K562 (cell line): ENCODE measurements around the gene ANAPC16. TPM values are rescaled to one million over a fixed set of nuclear protein-coding genes. Genes with fewer than 3 reads are reported as not detected.

Experiments used
- CTCFL ChIP-seq: IDR thresholded peaks from 2 replicates; pipeline ENCODE4 v1.6.1; 2011; ENCODE audit warnings: borderline replicate concordance, low read depth, mild to moderate bottlenecking, moderate library complexity, low read length; ENCODE audit not compliant: insufficient read depth, poor library complexity, severe bottlenecking
- DACH1 ChIP-seq: fragments of 450-650 bp; IDR thresholded peaks from 2 replicates; pipeline ENCODE4 v1.6.1; 2018; ENCODE audit not compliant: partially characterized antibody
- ELF1 ChIP-seq: fragments of 200-800 bp; sonication (Bioruptor generic); IDR thresholded peaks from 2 replicates; pipeline ENCODE4 v1.6.1; 2016; ENCODE audit warnings: missing genetic modification characterization, missing compliant biosample characterization
- HBP1 ChIP-seq: fragments of 450-650 bp; formaldehyde crosslinking; IDR thresholded peaks from 2 replicates; pipeline ENCODE4 v1.4.0; 2022; ENCODE audit warnings: missing genetic modification characterization
- HDAC2 ChIP-seq: fragments of 450-650 bp; IDR thresholded peaks from 2 replicates; pipeline ENCODE4 v1.6.1; 2016; ENCODE audit warnings: mild to moderate bottlenecking
- HDAC6 ChIP-seq: IDR thresholded peaks from 2 replicates; pipeline ENCODE4 v1.6.1; 2012; ENCODE audit warnings: low read depth, mild to moderate bottlenecking, control low read depth, inconsistent platforms, low read length, moderate library complexity
- HDAC8 ChIP-seq: fragments of 450-650 bp; IDR thresholded peaks from 2 replicates; pipeline ENCODE4 v1.6.1; 2016; ENCODE audit warnings: mild to moderate bottlenecking, missing genetic modification characterization, moderate library complexity, missing compliant biosample characterization
- HMG20A ChIP-seq: fragments of 450-650 bp; formaldehyde crosslinking; conservative IDR thresholded peaks from 2 replicates; pipeline ENCODE4 v1.4.0; 2020; ENCODE audit warnings: mild to moderate bottlenecking, mixed read lengths
- MBD2 ChIP-seq: sonication (generic); IDR thresholded peaks from 2 replicates; pipeline ENCODE4 v1.6.1; 2016; ENCODE audit warnings: low read depth, borderline replicate concordance
- PHB2 ChIP-seq: fragments of 450-650 bp; IDR thresholded peaks from 2 replicates; pipeline ENCODE4 v1.6.1; 2017; ENCODE audit warnings: low read depth
- PHF8 ChIP-seq: fragments of 200-600 bp; sonication (generic); IDR thresholded peaks from 2 replicates; pipeline ENCODE4 v1.6.1; 2012; ENCODE audit warnings: mixed run types, mild to moderate bottlenecking, inconsistent platforms, low read length, moderate library complexity, borderline replicate concordance
- PML ChIP-seq: IDR thresholded peaks from 2 replicates; pipeline ENCODE4 v1.6.1; 2012; ENCODE audit warnings: low read length, inconsistent platforms
- PTTG1 ChIP-seq: fragments of 450-650 bp; IDR thresholded peaks from 2 replicates; pipeline ENCODE4 v1.6.1; 2016; ENCODE audit warnings: low read depth, mild to moderate bottlenecking, missing genetic modification characterization, missing compliant biosample characterization
- SRSF3 ChIP-seq: fragments of 200-400 bp; formaldehyde crosslinking; IDR thresholded peaks from 2 replicates; pipeline ENCODE4 v1.6.1; 2016; ENCODE audit warnings: mild to moderate bottlenecking, low read length, moderate library complexity; ENCODE audit not compliant: insufficient read depth
- TGIF2 ChIP-seq: sonication (generic); formaldehyde crosslinking; IDR thresholded peaks from 2 replicates; pipeline ENCODE4 v1.8.1; 2022; ENCODE audit warnings: mild to moderate bottlenecking, missing genetic modification reagents, moderate library complexity
- TRIM25 ChIP-seq: fragments of 450-650 bp; IDR thresholded peaks from 2 replicates; pipeline ENCODE4 v1.7.0; 2016; ENCODE audit warnings: borderline replicate concordance
- YY1 ChIP-seq, 3 experiments: IDR thresholded peaks; 2 replicates each; pipeline ENCODE4 v1.6.1; 2011; ENCODE audit warnings: low read length in 2 of 3, mild to moderate bottlenecking in 2 of 3, moderate library complexity in 2 of 3, borderline replicate concordance in 1 of 3, control low read depth in 1 of 3, low read depth in 1 of 3; ENCODE audit not compliant: insufficient read depth in 3 of 3, insufficient replicate concordance in 2 of 3, control insufficient read depth in 1 of 3, insufficient read length in 1 of 3; ENCODE audit errors: extremely low read depth in 1 of 3
- ZNF174 ChIP-seq: fragments of 250-450 bp; sonication (Bioruptor Pico); IDR thresholded peaks from 2 replicates; pipeline ENCODE4 v1.4.0; 2020; ENCODE audit warnings: mild to moderate bottlenecking
- ZNF263 ChIP-seq: sonication (generic); formaldehyde crosslinking; IDR thresholded peaks from 2 replicates; pipeline ENCODE4 v1.8.0; 2022; ENCODE audit warnings: mild to moderate bottlenecking, missing genetic modification reagents, borderline replicate concordance
- ZNF408 ChIP-seq: fragments of 250-450 bp; sonication (Bioruptor Pico); IDR thresholded peaks from 2 replicates; pipeline ENCODE4 v1.4.0; 2020; ENCODE audit warnings: low read depth, mild to moderate bottlenecking, moderate library complexity
- ZNF507 ChIP-seq: conservative IDR thresholded peaks from 2 replicates; pipeline ENCODE4 v1.6.1; 2017; ENCODE audit warnings: missing genetic modification characterization, missing compliant biosample characterization
- polyA plus RNA-seq, 8 experiments: library from polyadenylated mRNA; depleted of rRNA in 4 of 8; stranded (reverse) in 5 of 8; unstranded in 3 of 8; fragments of >200 nt; fragmentation: Nextera tagmentation in 2 of 8; fragmentation: Illumina TruSeq in 1 of 8; extraction: Ambion mirVana in 2 of 8; extraction: Trizol in 1 of 8; gene quantifications; 2 replicates each; pipeline versions ENCODE4 v1.2.1 to v1.2.3, GENCODE V29; 2011 to 2014; ENCODE audit warnings: inconsistent platforms in 1 of 8, missing spikeins in 1 of 8
- total RNA-seq, 7 experiments: library from RNA; depleted of rRNA in 6 of 7; stranded (reverse); fragments of >200 nt in 6 of 7; fragmentation: Illumina TruSeq in 2 of 7; extraction: Trizol in 2 of 7; gene quantifications; 2 replicates each; pipeline versions ENCODE4 v1.2.1 to v1.2.3, GENCODE V29; 2011 to 2021; ENCODE audit warnings: low replicate concordance in 1 of 7
- TF ChIP-seq, protein P1 (sequence below): fragments of 450-650 bp; IDR thresholded peaks from 2 replicates; pipeline ENCODE4 v1.6.1; 2016; ENCODE audit warnings: antibody characterized with exemption

ANAPC16 gene
- total and polyA plus RNA-seq, 9 of the 15 experiments (the other 6 are each of a cell fraction or from before 2014, with no cell fraction given) = 42.6 to 208 (median 108) TPM

GRCh38 chr10:72171175-72171630 lies 44.6 kb upstream of the ANAPC16 start (continued):
- no peak for TF ChIP-seq CTCFL
- TF ChIP-seq PHF8 = no peak
- TF ChIP-seq, protein P1, sequence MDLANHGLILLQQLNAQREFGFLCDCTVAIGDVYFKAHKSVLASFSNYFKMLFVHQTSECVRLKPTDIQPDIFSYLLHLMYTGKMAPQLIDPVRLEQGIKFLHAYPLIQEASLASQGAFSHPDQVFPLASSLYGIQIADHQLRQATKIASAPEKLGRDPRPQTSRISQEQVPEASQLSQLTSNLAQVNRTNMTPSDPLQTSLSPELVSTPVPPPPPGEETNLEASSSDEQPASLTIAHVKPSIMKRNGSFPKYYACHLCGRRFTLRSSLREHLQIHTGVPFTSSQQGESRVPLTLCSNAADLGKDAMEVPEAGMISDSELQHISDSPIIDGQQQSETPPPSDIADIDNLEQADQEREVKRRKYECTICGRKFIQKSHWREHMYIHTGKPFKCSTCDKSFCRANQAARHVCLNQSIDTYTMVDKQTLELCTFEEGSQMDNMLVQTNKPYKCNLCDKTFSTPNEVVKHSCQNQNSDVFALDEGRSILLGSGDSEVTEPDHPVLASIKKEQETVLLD = no peak
- TF ChIP-seq YY1 (IDR thresholded peaks at IDR 0.05; ENCODE audit: borderline replicate concordance in 1 of 3, control insufficient read depth in 1 of 3, extremely low read depth in 1 of 3, insufficient read depth in 3 of 3, insufficient read length in 1 of 3, insufficient replicate concordance in 2 of 3, low read depth in 1 of 3, low read length in 2 of 3) = no peak
- TF ChIP-seq PHB2 = no peak
- TF ChIP-seq TRIM25 = no peak
- no peak for TF ChIP-seq ZNF263 (CRISPR knock-in tag)
- TF ChIP-seq ELF1 (tag) = 0 out of 2 replicates have a peak, but pooled peaks have one; percentile 33
- TF ChIP-seq ZNF408 (CRISPR knock-in tag) = no peak
- TF ChIP-seq ZNF174 (CRISPR knock-in tag) = no peak
- no peak for TF ChIP-seq PML
- TF ChIP-seq HDAC8 = no peak
- TF ChIP-seq PTTG1 = no peak
- TF ChIP-seq HBP1 (CRISPR knock-in tag) = 0 out of 2 replicates have a peak, but pooled peaks have one; percentile 22
- TF ChIP-seq HDAC2 = 0 out of 2 replicates have a peak, but pooled peaks have one; percentile 44
- no peak for TF ChIP-seq HMG20A
- no peak for TF ChIP-seq ZNF507 (tag)
- TF ChIP-seq DACH1 = no peak
- TF ChIP-seq TGIF2 = no peak
- no peak for TF ChIP-seq SRSF3
- no peak for TF ChIP-seq HDAC6
- no peak for TF ChIP-seq MBD2
